ENCODE results near the gene HFE. TPM values are rescaled to one million over a fixed set of nuclear protein-coding genes. Genes with fewer than 3 reads are reported as not detected.
A peak's percentile ranks its signal among the peaks of the same experiment; 100 is the strongest.

The HFE gene
- total RNA-seq = 10 to 100 TPM in 2 of 3 donors, 1 to 10 TPM in 1; 8.9 to 12.0 (median 11.1) TPM
- long read RNA-seq, donor 1, partial matches to known transcripts = 3 of 3 reads
- long read RNA-seq, donor 1, other reads (novel, unspliced or antisense) = 0 of 3 reads
- long read RNA-seq, donor 2, full-length matches to known transcripts = 1 of 1 reads
- long read RNA-seq, donor 2, partial matches to known transcripts = 0 of 1 reads
- long read RNA-seq, donor 2, other reads (novel, unspliced or antisense) = 0 of 1 reads

DNA sequence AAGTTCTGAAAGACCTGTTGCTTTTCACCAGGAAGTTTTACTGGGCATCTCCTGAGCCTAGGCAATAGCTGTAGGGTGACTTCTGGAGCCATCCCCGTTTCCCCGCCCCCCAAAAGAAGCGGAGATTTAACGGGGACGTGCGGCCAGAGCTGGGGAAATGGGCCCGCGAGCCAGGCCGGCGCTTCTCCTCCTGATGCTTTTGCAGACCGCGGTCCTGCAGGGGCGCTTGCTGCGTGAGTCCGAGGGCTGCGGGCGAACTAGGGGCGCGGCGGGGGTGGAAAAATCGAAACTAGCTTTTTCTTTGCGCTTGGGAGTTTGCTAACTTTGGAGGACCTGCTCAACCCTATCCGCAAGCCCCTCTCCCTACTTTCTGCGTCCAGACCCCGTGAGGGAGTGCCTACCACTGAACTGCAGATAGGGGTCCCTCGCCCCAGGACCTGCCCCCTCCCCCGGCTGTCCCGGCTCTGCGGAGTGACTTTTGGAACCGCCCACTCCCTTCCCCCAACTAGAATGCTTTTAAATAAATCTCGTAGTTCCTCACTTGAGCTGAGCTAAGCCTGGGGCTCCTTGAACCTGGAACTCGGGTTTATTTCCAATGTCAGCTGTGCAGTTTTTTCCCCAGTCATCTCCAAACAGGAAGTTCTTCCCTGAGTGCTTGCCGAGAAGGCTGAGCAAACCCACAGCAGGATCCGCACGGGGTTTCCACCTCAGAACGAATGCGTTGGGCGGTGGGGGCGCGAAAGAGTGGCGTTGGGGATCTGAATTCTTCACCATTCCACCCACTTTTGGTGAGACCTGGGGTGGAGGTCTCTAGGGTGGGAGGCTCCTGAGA is at the start of gene HFE:
Gene HFE (plus strand): TSS at position 146 of the 832 bp plus-strand sequence. CDS start 12 bp downstream, at position 158.
- Histone ChIP-seq H3K4me1 (ENCODE audit: low read depth) (no peaks in the 10 kb centered on the region), H3K36me3 (ENCODE audit: low read depth) (no peaks in the 10 kb centered on the region), H3K9me3 (no peaks in the 10 kb centered on the region), H3K4me3 (peak within 1 kb of the TSS; percentile 33)
- ATAC-seq (peak; percentile 80), DNase-seq (peak; percentile 67 to 73 (median 69))
- TF ChIP-seq CTCF (IDR thresholded peaks at IDR 0.05) = no peak
- intact Hi-C loops (cut with DNase I, micrococcal nuclease) = no loop called here

GRCh38 chr6:26041946-26042345 is 45.3 kb upstream of the HFE start:
- TF ChIP-seq CTCF (IDR thresholded peaks at IDR 0.05) = no peak
- ATAC-seq (no peak), DNase-seq (no peak)
- no peaks in the 10 kb centered on the region for H3K9me3 ChIP-seq
- peaks cover 13% of the 10 kb centered on the region for H3K4me1 ChIP-seq (ENCODE audit: low read depth)
- intact Hi-C loops (cut with DNase I, micrococcal nuclease) = no loop called here
- H3K4me3 ChIP-seq = no peak overlapping the region
- H3K36me3 ChIP-seq (ENCODE audit: low read depth) = no peaks in the 10 kb centered on the region

GRCh38 chr6:26043384-26044139 is 43.7 kb upstream of the HFE start:
- peaks cover 13% of the 10 kb centered on the region for H3K4me1 ChIP-seq (ENCODE audit: low read depth)
- peak; percentile 69 to 85 (median 71) for DNase-seq
- TF ChIP-seq CTCF (IDR thresholded peaks at IDR 0.05) = no peak
- peak; percentile 84 for ATAC-seq
- no peak overlapping the region for H3K4me3 ChIP-seq
- intact Hi-C loops (cut with DNase I, micrococcal nuclease) = no loop called here
- no peaks in the 10 kb centered on the region for H3K9me3 ChIP-seq
- no peaks in the 10 kb centered on the region for H3K36me3 ChIP-seq (ENCODE audit: low read depth)

DNA sequence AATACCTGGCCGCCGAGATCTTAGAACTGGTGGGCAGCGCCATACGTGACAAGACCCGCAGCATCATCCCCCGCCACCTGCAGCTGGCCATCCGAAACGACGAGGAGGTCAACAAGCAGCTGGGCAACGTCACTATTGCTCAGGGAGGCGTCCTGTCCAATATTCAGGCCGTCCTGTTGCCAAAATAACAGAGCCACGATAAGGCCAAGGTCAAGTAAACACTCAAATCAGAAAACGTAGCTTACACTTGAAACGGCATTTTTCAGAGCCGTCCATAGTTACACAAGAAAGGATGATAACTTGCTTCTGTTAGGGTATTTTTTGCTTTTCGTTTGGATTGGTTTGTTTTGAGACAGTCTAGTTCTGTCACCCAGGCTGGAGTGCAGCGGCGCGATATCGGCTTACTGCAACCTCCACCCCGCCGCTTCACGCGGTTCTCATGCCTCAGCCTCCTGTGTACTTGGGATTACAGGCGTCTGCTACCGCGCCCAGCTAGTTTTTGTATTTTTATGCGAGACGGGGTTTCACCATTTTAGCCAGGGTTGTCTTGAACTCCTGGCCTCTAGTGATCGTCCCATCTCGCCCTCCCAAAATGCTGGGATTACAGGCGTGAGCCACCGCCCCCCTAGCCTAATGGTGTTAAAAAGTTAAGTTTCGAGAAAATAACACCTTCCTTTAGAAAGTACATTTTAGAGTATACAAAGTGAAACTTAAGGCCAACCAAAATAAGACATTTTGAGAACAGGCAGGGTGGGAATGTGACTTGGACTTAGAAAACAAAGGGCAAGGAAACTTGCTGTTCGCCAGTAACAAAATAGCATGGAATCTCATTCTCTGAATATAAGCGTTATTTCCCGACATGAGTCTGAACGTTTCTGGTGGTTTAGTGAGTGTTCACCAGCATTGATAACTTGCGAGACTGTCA is 42.8 kb upstream of the HFE start:
- Histone ChIP-seq H3K4me1 (ENCODE audit: low read depth) (peaks cover 13% of the 10 kb centered on the region), H3K36me3 (ENCODE audit: low read depth) (no peaks in the 10 kb centered on the region), H3K4me3 (peak overlapping the region; percentile 6), H3K9me3 (no peaks in the 10 kb centered on the region)
- ATAC-seq (peak; percentile 30), DNase-seq (peak; percentile 52 to 78 (median 62))
- TF ChIP-seq CTCF (IDR thresholded peaks at IDR 0.05) = no peak
- intact Hi-C loops (cut with DNase I, micrococcal nuclease) = no loop called here
